GM12801 (cell line): ENCODE results near the gene C6orf136.

ENCODE experiments used
- TF ChIP-seq, protein P1 (sequence below): IDR thresholded peaks from one replicate; pipeline ENCODE4 v1.5.1; 2011; ENCODE audit warnings: control low read depth; ENCODE audit not compliant: insufficient read length; ENCODE audit errors: extremely low read depth

C6orf136 gene, protein sequence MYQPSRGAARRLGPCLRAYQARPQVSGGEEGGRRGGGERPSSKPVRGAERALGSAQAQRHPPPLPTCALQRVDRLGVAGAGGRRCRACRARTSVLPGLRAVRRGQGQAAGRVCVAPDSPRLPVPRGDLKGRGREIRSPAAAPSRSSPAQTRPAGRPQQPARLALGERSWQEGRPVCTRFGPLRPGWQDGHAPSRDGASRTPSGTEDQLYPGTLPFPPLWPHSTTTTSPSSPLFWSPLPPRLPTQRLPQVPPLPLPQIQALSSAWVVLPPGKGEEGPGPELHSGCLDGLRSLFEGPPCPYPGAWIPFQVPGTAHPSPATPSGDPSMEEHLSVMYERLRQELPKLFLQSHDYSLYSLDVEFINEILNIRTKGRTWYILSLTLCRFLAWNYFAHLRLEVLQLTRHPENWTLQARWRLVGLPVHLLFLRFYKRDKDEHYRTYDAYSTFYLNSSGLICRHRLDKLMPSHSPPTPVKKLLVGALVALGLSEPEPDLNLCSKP

DNA sequence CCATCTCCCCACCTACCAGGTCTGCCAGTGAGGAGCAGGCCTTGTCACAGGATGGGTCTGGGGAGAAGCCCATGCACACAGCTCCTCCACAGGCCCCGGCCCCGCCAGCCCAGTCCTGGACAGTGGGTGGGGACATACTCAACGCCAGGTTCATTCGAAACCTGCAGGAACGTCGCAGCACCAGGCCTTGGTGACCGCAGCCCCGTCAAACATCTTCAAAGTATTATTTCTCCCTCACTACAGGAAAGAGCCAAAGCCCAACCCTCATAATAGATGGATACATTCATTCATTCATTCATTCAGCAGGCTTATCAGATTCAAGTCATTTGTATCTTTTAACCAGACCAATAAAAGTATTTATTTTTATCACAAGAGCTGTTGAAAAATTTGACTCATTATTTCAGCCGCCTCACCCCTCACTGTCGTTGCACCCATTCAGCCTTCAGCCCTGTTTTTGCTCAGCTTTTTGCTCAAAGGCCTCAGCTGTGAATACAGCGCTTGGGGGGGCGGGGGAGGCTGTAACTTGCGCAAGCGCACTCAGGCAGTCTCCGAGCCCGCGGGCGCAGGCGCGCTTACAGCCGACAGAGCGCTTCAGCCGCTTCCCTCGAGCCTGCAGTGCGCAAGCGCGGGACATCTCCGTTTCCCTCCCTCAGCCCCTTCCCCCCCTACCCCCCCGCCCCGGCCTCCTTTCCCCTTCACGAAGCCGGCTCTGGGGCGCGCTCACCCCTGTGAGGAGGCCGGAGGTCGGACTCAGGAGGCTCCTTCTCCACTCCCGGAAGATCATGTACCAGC is at the start of gene C6orf136:
Gene C6orf136, plus strand, starts transcription at position 684 of the 792 bp plus-strand sequence. Its CDS starts 99 bp downstream, at position 783.
- TF ChIP-seq, protein P1, sequence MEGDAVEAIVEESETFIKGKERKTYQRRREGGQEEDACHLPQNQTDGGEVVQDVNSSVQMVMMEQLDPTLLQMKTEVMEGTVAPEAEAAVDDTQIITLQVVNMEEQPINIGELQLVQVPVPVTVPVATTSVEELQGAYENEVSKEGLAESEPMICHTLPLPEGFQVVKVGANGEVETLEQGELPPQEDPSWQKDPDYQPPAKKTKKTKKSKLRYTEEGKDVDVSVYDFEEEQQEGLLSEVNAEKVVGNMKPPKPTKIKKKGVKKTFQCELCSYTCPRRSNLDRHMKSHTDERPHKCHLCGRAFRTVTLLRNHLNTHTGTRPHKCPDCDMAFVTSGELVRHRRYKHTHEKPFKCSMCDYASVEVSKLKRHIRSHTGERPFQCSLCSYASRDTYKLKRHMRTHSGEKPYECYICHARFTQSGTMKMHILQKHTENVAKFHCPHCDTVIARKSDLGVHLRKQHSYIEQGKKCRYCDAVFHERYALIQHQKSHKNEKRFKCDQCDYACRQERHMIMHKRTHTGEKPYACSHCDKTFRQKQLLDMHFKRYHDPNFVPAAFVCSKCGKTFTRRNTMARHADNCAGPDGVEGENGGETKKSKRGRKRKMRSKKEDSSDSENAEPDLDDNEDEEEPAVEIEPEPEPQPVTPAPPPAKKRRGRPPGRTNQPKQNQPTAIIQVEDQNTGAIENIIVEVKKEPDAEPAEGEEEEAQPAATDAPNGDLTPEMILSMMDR = no peak

DNA sequence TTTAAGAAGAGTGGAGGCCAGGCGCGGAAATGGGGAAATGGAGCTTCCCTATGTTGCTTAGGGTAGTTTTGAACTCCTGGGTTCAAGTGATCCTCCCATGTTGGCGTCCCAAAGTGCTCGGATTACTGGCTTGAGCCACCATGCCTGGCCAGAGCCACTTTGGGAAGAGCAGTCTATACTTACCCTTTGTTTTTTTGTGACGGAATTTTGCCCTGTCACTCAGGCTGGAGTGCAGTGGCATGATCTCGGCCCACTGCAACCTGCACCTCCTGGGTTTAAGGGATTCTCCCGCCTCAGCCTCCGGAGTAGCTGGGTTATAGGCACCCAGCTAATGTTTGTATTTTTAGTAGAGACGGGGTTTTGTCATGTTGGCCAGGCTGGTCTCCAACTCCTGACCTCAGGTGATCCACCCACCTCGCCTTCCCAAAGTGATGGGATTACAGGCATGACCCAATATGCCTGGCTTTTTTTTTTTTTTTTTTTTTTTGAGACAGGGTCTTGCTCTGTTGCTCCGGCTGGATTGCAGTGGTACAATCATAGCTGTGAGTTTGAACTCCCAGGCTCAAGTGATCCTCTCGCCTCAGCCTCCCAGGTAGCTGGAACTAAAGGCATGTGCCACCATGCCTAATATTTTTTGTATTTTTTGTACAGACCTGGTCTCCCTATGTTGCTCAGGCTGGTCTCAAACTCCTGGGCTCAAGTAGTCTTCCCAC is 47.9 kb upstream of the C6orf136 start:
- TF ChIP-seq, protein P1 = no peak

DNA sequence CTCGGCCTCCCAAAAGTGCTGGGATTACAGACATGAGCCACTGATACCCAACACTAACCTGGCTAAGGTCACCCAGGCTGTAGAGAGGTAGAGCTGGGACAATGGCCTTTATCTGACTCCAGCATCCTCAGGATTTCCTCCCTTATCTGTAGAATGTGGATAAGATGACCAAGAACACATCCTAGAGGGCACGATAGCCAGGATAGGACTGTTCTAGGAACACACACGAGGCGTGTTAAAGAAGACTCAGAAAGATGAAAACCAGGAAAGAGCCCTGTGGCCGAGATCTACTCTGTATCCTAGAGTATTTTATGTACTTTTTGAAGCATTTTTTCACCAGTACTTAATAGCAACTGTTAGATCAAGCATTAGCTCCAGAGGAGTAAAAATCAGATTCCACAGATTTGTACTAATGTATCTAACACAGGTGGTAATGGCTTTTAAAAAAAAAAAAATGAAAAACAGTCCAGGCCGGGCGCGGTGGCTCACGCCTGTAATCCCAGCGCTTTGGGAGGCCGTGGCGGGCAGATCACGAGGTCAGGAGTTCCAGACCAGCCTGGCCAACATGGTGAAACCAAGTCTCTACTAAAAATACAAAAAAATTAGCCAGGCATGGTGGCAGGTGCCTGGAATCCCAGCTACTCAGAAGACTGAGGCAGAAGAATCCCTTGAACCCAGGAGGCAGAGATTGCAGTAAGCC is 47.2 kb upstream of the C6orf136 start:
- TF ChIP-seq, protein P1 = no peak

DNA sequence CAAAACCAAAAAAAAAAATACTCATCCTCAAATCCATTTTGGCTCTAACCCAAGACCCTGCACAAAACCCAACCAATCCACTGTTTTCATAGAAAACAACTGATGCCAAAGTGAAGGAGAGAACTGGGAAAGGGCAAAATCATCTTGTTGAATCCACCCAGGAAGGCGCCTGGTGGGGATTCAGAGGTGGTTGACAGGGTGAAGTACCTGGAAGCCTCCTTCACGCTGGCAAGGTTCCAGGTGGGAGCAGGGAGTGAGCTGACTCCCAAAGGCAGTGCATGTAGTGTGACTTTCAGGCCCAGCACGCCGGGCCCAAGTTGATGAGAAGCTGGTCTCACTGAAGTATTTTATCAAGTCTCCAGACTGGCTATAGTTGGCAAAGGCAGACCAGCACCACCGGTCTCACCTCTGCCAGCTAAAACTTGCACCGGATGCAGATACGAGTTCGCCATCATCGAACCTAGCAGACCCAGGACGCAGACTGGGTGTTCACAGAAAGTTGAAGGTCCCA is 46.4 kb upstream of the C6orf136 start:
- TF ChIP-seq, protein P1 = no peak

DNA sequence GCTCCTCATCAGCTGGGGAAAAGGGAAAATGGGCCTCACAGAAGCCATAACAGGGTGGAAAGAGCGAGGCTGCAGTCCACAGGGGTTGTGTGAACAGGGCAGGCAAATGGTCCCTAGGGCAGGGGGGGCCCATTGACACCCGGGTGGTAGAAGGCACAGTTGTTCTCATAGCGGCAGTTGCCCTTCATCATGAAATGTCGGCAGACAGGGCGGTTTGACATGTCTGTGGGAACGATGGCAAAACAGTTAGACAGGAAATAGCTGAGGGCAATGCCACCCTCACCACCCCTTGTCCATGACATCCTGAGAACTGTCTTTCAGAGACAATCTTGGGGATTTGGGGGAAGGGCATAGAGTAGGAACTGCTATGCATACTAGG is 45.5 kb upstream of the C6orf136 start:
- TF ChIP-seq, protein P1 = no peak

DNA sequence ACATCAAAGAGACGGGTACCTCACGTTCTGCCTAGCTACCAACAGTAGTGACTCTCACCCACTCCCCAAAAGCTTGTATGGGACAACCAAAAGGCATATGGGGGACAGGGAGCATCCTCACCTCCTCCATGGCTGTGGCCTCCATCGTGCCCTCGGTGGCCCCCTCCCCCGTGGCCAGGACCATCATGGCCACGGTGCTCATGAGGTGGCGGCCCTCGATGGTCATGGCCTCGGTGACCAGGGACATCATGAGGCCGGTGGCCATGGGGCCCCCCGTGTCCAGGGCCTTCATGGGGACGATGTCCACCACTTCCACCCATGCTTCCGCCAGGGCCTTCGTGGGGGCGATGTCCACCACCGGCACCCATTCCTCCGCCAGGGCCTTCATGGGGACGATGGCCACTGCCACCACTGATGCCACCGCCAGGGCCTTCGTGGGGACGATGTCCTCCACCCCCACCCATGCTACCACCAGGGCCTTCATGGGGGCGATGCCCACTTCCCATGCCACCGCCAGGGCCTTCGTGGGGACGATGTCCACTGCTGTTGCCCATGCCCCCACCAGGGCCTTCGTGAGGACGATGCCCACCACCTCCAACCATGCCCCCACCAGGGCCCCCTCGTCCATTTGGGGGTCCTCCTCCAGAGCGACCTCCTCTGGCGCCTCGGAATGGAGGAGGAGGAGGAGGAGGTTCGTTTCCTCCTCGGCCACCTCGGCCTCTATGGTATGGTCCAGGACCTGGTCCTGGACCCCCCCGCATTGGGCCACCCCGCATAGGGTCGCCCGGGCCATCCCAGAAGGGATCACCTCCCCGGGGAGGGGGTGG is 44.9 kb upstream of the C6orf136 start:
- TF ChIP-seq, protein P1 = no peak
